ENCODE measurements around the gene HIPK2. TPM values are rescaled to one million over a fixed set of nuclear protein-coding genes. Genes with fewer than 3 reads are reported as not detected.

Gene HIPK2
- total RNA-seq, 2 donors from 2014 or later, result 49.4 to 68.5 TPM

DNA sequence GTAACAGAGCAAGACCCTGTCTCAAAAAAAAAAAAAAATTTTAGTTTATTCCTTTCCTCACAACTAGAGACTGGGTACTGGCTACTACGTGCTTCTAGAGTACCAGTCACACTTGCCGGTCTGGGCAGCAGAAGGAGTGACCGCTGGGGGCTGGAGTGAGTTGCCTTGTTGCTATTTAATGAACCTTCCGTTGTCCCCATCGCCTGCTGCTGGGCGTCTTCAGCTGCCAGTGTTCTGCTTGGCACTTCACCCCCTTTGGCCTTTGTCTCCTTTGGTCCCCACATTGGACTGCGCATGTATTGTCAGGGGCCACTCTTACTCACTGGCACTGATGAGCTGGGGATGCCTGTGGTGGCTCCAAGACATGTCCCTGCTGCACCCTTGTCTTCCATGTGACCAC is 143.7 kb downstream of the HIPK2 start:
- DNase-seq (ENCODE audit: low spot score), result no peak

GRCh38 chr7:139631520-139632031 is 146.2 kb downstream of the HIPK2 start:
- Histone ChIP-seq H3K4me3 (no peak overlapping the region), H3K4me1 (ENCODE audit: control insufficient read depth in 1 of 2, low read depth in 2 of 2) (no peaks in the 10 kb centered on the region), H3K9me3 (no peaks in the 10 kb centered on the region), H3K27me3 (replicated peaks; ENCODE audit: insufficient read depth) (no peaks in the 10 kb centered on the region), H3K36me3 (peaks cover 36% of the 10 kb centered on the region), H3K27ac (no peak overlapping the region)
- ATAC-seq (ENCODE audit: insufficient number of reproducible peaks, low FRiP score, low read depth) (no peak), DNase-seq (ENCODE audit: low spot score) (no peak)
- TF ChIP-seq, protein P1, sequence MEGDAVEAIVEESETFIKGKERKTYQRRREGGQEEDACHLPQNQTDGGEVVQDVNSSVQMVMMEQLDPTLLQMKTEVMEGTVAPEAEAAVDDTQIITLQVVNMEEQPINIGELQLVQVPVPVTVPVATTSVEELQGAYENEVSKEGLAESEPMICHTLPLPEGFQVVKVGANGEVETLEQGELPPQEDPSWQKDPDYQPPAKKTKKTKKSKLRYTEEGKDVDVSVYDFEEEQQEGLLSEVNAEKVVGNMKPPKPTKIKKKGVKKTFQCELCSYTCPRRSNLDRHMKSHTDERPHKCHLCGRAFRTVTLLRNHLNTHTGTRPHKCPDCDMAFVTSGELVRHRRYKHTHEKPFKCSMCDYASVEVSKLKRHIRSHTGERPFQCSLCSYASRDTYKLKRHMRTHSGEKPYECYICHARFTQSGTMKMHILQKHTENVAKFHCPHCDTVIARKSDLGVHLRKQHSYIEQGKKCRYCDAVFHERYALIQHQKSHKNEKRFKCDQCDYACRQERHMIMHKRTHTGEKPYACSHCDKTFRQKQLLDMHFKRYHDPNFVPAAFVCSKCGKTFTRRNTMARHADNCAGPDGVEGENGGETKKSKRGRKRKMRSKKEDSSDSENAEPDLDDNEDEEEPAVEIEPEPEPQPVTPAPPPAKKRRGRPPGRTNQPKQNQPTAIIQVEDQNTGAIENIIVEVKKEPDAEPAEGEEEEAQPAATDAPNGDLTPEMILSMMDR (IDR thresholded peaks at IDR 0.05), result no peak

More for the DNA sequence above, 143.7 kb downstream of the HIPK2 start:
- Histone ChIP-seq H3K9me3 (no peaks in the 10 kb centered on the region), H3K36me3 (peaks cover 15% of the 10 kb centered on the region), H3K27me3 (replicated peaks; ENCODE audit: insufficient read depth) (no peaks in the 10 kb centered on the region), H3K27ac (no peak overlapping the region), H3K4me3 (no peak overlapping the region), H3K4me1 (ENCODE audit: control insufficient read depth in 1 of 2, low read depth in 2 of 2) (peaks cover 0 to 3% of the 10 kb centered on the region in 2 donors)
- TF ChIP-seq, protein P1 (IDR thresholded peaks at IDR 0.05), result no peak
- ATAC-seq (ENCODE audit: insufficient number of reproducible peaks, low FRiP score, low read depth), result no peak

GRCh38 chr7:139630643-139631519 is 146.9 kb downstream of the HIPK2 start:
- H3K27ac ChIP-seq, result no peak overlapping the region
- H3K36me3 ChIP-seq, result peaks cover 41% of the 10 kb centered on the region
- no peaks in the 10 kb centered on the region for H3K9me3 ChIP-seq
- no peak overlapping the region for H3K4me3 ChIP-seq
- TF ChIP-seq, protein P1 (IDR thresholded peaks at IDR 0.05), result no peak
- ATAC-seq (ENCODE audit: insufficient number of reproducible peaks, low FRiP score, low read depth), result no peak
- no peak for DNase-seq (ENCODE audit: low spot score)
- H3K27me3 ChIP-seq (replicated peaks; ENCODE audit: insufficient read depth), result no peaks in the 10 kb centered on the region
- no peaks in the 10 kb centered on the region for H3K4me1 ChIP-seq (ENCODE audit: control insufficient read depth in 1 of 2, low read depth in 2 of 2)

- Histone ChIP-seq H3K27ac (no peak overlapping the region), H3K36me3 (peaks cover 53% of the 10 kb centered on the region)
- no peak for ATAC-seq (ENCODE audit: insufficient number of reproducible peaks, low FRiP score, low read depth)
These were observed 148.3 kb downstream of the HIPK2 start for GRCh38 chr7:139629392-139630082.

More at GRCh38 chr7:139629392-139630082, 148.3 kb downstream of the HIPK2 start:
- Histone ChIP-seq H3K4me1 (ENCODE audit: control insufficient read depth in 1 of 2, low read depth in 2 of 2) (no peaks in the 10 kb centered on the region), H3K9me3 (no peaks in the 10 kb centered on the region), H3K27me3 (replicated peaks; ENCODE audit: insufficient read depth) (no peaks in the 10 kb centered on the region), H3K4me3 (no peak overlapping the region)
- TF ChIP-seq, protein P1 (IDR thresholded peaks at IDR 0.05), result no peak
- DNase-seq (ENCODE audit: low spot score), result no peak
